VCaP (cell line): Measurements from ENCODE around the gene SNAPIN.
A peak's percentile ranks its signal among the peaks of the same experiment; 100 is the strongest.

ENCODE experiments used
- H3K27ac ChIP-seq: fragments of 450-650 bp; 2 replicates; pipeline ENCODE4 v1.5.1; 2017
- CTCF ChIP-seq: fragments of 450-650 bp; conservative IDR thresholded peaks from 2 replicates; pipeline ENCODE4 v1.5.1; 2017; ENCODE audit warnings: mild to moderate bottlenecking, moderate library complexity

Gene SNAPIN

GRCh38 chr1:153649863-153650235 is 8.7 kb upstream of the SNAPIN start:
- no peak for TF ChIP-seq CTCF
- peak overlapping the region; percentile 79 for H3K27ac ChIP-seq

GRCh38 chr1:153651771-153652170 is 6.7 kb upstream of the SNAPIN start:
- TF ChIP-seq CTCF = no peak

DNA sequence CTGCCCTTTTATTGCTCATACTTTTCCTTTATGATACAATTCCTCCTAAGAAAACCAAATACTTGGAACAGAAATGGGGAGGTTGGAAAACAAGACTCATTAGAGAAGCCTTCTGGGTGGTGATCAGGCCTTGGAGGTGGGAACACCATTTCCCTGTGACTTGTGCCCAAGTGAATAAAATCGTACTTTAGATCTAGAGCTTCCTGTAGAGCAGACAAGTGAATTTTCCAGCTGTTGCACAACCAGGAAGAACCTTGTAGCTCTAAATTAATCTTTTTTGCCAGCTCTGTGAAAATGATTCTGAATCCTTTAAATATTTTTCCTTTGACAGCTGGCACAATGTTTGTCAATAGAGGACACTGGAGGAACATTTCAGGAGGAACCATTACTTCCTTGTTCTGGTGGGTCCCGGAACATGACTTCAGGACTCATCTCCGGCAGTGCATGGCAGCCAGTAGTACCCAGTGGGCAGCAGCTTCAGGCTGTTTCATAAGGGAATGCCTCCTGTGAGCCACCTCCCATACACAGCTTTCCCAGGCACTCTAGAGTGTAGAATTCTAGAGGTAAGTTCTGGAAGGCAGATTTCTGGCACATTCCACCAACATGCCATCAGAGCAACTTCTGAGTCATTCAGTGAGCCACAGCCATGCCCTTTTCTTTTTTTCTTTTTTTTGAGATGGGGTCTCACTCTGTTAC is 5.5 kb upstream of the SNAPIN start:
- H3K27ac ChIP-seq = no peak overlapping the region
- no peak for TF ChIP-seq CTCF

More at GRCh38 chr1:153651771-153652170, 6.7 kb upstream of the SNAPIN start:
- no peak overlapping the region for H3K27ac ChIP-seq

GRCh38 chr1:153655333-153655732 is 3.2 kb upstream of the SNAPIN start:
- no peak overlapping the region for H3K27ac ChIP-seq
- TF ChIP-seq CTCF = no peak

DNA sequence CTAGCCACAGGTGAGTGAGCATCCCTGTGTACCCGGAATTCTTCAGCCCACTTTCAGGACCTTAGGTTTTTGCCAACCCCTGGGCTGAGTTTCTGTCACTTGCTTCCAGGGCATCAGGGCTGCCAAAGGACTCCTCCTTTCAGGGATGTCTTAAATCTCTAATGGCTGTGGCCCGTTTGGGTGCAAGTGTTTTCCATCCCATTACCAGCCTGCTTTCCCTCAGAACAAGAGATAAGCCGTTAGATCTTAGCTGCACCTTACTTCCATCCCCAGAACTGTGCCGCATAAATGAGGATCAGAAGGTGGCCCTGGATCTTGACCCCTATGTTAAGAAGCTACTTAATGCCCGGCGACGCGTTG is 652 bp downstream of the SNAPIN start:
- peak overlapping the region; percentile 91 for H3K27ac ChIP-seq
- no peak for TF ChIP-seq CTCF

DNA sequence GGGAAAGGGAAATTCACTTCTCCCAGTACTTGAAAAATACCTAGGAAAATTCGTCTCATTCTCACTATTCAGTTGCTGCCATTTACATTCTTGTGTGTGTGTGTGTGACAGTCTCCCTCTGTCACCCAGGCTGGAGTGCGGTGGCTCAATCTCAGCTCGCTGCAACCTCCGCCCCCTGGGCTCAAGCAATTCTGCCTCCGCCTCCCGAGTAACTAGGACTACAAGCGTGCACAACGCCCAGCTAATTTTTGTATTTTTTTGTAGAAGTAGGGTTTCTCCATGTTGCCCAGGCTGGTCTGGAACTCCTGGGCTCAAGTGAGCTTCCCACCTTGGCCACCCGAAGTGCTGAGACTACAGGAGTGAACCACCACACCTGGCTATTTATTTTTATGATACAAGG is 1.2 kb downstream of the SNAPIN start:
- peak overlapping the region; percentile 91 for H3K27ac ChIP-seq
- no peak for TF ChIP-seq CTCF

- no peak overlapping the region for H3K27ac ChIP-seq
- TF ChIP-seq CTCF = no peak
Observed at GRCh38 chr1:153661111-153661708, 2.7 kb downstream of the SNAPIN start.
